HG03558 (cell line): ENCODE results near the gene COL1A2.

Source experiments
- ATAC-seq: cut with Tn5 transposase; IDR thresholded peaks from one replicate; pipeline ENCODE4 v1.9.1; 2021; ENCODE audit warnings: moderate number of reproducible peaks; ENCODE audit not compliant: unreplicated experiment; ENCODE audit errors: extremely low read depth

Gene COL1A2

GRCh38 chr7:94406696-94407095, 12.0 kb downstream of the COL1A2 start:
- no peak for ATAC-seq

GRCh38 chr7:94409200-94409948, 14.7 kb downstream of the COL1A2 start:
- ATAC-seq, result no peak

GRCh38 chr7:94410413-94411187, 15.9 kb downstream of the COL1A2 start:
- no peak for ATAC-seq

DNA sequence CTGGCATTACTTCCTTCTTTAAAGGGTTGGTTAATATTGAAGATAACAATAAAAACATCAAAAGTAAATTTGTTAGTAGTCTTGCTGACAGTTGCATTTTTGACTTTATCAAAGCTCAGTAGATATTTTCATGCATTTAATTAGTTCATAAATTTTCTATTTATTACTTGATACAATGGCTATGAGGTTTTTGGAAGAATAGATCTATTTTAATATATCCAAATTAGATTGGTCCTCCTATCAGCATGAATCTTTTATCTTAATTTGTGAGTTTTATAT, 16.4 kb downstream of the COL1A2 start:
- no peak for ATAC-seq

DNA sequence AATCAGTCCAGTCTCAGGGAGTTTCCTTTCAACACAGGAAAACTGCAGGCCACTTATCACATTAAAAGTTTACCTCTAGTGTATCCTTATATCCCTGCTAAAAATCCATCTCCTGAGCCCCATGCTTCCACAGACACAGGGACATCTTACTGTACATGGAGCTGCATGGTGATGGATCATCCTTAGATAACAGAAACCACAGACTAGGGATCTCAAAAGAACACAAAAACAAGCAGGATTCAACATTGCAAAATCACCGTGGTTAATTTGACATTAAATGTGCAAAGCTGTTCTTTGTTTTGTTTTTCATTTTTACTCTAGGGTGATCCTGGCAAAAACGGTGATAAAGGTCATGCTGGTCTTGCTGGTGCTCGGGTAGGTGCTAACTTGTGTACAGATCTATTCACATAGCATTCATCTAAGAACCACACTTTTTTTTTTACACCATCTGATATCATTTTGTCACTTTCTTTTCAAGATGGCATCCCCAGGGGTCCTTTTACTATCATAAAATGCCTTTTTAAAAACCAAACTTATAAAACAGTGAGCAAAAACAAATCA, 18.1 kb downstream of the COL1A2 start:
- no peak for ATAC-seq

GRCh38 chr7:94414481-94414880, 19.8 kb downstream of the COL1A2 start:
- ATAC-seq, result no peak

DNA sequence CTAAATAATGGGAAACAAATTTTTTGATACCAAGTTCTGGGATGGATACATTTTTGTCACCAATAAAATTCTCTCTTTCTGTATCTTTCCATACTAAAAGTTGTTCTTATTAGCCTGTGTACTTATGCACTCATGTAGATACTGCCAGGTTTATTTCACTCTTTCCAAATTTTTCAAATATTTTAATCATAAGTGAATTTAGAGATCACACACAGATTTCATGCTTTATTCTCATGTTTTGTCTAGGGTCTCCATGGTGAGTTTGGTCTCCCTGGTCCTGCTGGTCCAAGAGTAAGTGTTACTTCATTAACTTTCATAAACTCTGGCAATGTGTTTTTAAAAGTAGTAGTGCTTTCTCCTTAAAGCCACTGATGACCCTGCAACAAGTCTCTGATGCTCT, 20.3 kb downstream of the COL1A2 start:
- no peak for ATAC-seq

GRCh38 chr7:94417306-94417705, 22.6 kb downstream of the COL1A2 start:
- no peak for ATAC-seq

DNA sequence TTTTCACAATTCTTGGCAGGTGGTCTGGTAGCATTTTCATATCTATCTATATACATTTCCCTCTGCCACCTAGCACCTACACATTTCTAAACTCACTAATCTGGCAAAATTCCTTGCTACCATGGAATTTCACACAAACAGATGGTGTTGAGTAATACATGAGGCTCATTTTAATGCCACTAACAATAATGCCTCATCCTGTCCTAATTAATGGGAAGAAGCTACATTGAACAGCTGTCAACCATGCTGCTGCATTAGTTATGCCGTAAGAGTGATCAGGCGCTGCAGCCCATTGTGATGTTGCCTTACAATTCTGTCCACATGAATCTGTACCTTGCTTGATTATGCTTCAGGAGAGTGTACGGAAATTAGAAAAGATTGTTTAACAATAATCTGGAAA, 23.2 kb downstream of the COL1A2 start:
- no peak for ATAC-seq

DNA sequence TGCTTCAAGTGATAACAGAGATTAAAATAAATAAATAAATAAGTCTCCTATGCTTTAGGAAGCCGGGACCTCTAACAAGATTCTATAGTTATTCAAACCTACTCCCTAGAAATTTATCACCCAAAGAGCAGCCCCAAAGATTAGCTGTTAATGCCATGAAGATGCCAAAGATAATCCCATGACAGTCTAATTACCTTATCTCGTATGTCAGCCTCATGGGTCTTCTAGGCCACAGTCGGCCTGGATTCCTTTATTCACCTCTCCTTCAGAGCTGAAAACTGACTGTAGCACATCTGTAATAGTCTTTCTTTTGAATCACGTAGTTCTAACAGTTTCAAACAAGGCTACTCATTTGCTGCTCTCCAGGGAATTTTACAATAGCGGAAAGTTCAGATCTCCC, 24.2 kb downstream of the COL1A2 start:
- no peak for ATAC-seq

DNA sequence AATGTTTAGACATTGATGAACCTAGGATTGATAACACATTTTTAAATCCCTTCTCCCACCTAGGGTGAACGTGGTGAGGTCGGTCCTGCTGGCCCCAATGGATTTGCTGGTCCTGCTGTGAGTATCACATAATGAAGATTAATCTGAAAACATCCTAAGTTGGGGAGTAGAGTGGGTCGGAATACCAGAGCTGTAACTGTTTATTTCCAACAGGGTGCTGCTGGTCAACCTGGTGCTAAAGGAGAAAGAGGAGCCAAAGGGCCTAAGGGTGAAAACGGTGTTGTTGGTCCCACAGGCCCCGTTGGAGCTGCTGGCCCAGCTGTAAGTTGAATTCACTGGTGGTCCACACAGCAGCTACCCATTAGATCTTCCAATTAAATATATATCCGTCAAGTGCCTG, 25.6 kb downstream of the COL1A2 start:
- ATAC-seq, result no peak

- ATAC-seq, result no peak
Observed at GRCh38 chr7:94421681-94422080, 27.0 kb downstream of the COL1A2 start.

DNA sequence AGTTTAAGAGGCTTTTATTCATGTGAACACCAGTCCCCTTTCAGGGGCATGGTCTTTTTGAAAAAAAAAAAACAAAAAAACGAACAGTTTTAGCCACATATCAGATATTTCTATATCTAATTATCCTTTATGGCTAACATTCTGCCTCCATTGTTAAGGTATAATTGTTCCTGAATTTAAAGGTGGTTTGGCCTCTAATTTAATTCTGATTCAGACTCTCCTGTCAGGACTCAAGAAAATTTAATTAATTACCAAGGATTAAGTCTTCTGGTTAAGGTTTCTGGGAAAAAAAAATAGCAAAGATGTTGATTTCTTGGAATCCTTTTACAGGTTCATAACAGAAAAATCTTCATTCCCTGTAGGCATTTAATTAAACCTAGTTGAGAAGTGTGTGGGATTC, 27.4 kb downstream of the COL1A2 start:
- ATAC-seq, result no peak

DNA sequence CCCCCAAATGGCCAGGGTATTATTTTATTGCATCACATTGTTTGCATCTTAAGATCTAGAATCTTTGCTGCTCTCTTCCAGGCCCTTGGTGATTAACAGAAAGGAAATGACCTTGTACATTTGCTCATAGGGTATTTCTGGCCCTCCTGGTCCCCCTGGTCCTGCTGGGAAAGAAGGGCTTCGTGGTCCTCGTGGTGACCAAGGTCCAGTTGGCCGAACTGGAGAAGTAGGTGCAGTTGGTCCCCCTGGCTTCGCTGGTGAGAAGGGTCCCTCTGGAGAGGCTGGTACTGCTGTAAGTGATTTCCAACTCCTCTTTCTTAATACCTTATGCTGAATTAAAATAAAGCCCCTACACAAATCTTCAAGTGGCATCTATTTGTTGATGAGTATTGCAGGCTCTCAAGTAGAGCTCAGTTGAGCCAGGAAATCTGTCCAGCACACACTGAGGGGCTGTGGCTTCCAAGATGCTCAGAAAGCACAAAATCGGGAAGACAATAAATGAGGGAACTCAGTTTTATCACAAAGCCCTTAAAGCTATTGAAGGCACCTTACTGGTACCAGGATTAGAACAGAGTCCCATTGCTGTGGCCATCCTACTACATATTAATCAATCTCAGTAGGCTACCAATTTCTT, 28.2 kb downstream of the COL1A2 start:
- ATAC-seq, result no peak

DNA sequence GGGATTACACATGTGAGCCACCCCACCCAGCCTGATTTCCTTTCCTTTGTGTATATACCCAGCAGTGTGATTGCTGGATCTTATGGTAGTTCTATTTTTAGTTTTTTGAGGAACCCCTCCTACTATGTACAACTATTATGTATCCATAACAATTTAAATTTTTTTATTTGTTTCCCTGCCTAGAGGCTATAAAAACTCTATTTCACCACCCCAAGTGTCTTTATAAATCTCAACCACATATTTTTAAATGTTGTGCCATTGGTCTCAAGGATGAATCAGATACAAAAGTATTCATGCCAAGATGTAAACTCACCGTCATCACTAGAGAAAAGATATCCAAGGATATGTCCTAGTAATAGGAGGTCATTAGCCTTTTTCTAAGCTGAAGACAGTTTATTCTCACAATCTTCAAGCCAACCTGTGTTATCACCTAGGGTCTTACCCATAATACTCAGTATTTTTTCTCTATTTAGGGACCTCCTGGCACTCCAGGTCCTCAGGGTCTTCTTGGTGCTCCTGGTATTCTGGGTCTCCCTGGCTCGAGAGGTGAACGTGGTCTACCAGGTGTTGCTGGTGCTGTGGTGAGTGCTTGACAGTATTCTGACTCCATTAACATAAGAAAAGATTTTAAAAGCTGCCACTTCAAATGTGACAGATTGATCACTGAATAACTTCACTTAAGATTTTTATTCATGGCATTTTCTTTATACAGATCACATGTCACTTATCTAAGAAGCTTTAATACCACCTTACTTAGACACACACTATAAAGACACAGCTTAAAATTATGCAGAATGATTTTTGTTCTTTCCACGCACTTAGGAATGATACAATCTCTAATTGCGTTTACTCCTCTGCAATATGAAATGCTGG, 29.4 kb downstream of the COL1A2 start:
- no peak for ATAC-seq

DNA sequence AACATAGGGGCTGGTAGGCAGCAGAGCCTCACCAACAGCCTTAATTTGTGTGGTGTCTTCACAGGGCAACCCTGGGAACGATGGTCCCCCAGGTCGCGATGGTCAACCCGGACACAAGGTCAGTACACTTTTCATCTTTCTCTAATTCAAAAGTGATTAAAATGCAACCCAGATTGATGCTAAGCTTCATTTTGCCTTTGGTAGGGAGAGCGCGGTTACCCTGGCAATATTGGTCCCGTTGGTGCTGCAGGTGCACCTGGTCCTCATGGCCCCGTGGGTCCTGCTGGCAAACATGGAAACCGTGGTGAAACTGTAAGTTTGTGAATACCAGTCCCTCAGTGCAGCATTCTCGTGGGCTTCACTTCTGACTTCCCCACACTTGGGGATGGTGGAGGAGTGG, 30.9 kb downstream of the COL1A2 start:
- no peak for ATAC-seq

GRCh38 chr7:94426980-94427875, 32.5 kb downstream of the COL1A2 start:
- no peak for ATAC-seq

DNA sequence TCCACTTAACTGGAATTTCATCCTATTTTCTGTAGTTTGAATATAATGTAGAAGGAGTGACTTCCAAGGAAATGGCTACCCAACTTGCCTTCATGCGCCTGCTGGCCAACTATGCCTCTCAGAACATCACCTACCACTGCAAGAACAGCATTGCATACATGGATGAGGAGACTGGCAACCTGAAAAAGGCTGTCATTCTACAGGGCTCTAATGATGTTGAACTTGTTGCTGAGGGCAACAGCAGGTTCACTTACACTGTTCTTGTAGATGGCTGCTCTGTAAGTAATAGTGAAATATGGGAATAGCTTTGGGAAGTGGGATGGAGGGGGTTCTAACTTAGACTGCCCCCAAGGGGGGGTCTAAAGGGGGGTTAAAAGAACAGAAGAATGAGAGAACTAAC, 34.5 kb downstream of the COL1A2 start:
- no peak for ATAC-seq

- no peak for ATAC-seq
Observed at GRCh38 chr7:94431176-94431575, 36.5 kb downstream of the COL1A2 start.
